ENCODE data around the gene FOLR3. TPM values are rescaled to one million over a fixed set of nuclear protein-coding genes. Genes with fewer than 3 reads are reported as not detected.

The FOLR3 gene
- total RNA-seq: 3.4 TPM in 1 of 2 replicates, not detected in the other

DNA sequence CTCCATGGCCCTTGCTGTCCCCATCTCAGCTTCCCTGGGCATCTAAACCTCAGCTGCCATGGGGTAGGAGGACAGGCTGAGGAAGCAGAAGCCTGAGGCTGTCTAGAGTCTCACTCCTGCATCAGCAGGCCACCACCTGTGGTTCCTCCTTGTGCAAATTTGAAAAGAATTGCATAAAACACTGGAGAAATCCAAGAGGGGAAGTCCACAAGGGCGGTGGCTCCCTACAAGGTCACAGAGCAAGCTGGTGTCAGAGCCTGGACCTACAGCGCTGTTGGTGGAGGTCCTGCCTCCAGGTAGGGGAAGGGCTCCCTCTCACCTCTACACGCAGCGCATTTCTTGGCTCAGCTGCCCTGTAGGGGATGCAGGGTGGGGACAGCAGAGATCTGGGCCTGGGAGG, at the start of gene FOLR3:
FOLR3 (plus strand) TSS at position 253 of the 400 bp plus-strand sequence. CDS start 228 bp downstream, outside the sequence.

DNA sequence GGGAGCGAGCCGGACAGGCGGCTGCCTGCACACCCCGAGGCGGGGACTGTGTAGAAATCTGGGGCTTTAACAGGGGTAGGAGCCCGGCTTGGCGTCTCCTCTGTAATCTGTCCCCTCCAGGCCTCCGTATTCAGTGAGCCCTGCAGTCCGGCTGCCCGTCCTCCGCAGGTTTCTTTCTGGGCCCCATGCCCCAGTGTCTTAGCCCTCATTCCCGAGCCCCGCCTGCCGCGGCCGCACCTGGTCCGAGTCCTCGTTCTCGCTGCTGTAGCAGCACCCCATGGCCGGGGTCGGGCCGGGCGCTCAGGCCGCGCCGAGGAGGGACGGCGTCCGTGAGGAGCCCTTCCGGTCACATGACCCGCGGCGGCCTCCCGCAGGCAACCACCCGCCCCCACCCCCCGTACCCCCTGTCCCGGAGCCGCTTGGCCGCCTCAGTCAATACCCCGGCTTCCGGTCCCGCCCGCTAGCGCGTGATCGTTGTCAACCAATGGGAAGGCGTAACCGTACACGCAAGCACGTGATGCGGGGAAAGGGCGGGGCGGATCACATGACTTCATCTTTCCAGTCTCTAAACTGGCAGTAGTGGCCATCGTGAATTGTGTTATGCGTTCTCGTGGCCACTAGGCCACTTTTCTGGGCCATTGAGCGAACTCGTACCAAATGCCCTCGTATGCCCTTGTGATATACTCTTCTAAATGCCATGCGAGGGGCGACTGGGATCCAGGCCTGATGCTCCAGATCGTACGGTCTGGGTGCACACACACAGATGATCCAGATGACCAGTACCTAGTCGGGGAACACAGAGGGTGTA, 32.4 kb upstream of the FOLR3 start, which contains the start of gene LAMTOR1:
LAMTOR1 (minus strand) TSS at position 352 of the 808 bp plus-strand sequence; CDS start at position 279, 73 bp downstream.

GRCh38 chr11:72105888-72106287, 29.6 kb upstream of the FOLR3 start, which contains the start of gene TOMT:
TSS of gene TOMT (plus strand) at chr11:72105924. CDS start at chr11:72105952, 28 bp downstream.

GRCh38 chr11:72112143-72112977, 23.2 kb upstream of the FOLR3 start, which contains the start of gene ANAPC15:
TSS of gene ANAPC15 (minus strand) at chr11:72112695. CDS start at chr11:72111276, 1,419 bp downstream.

Other genes starting within 250 kb of the FOLR3 start
- 6.5 and 7.2 TPM in 2 replicates for gene XNDC1N, start 207.1 kb upstream of the FOLR3 start, total RNA-seq
- gene RNF121, start 206.7 kb upstream of the FOLR3 start, total RNA-seq: 42.7 and 49.9 TPM in 2 replicates
- gene IL18BP, start 136.8 kb upstream of the FOLR3 start, total RNA-seq: 2.5 and 4.4 TPM in 2 replicates
- 168 and 206 TPM in 2 replicates for gene NUMA1, start 55.2 kb upstream of the FOLR3 start, total RNA-seq
- 6.1 and 6.5 TPM in 2 replicates for gene LRRC51, start 54.9 kb upstream of the FOLR3 start, total RNA-seq
- gene LAMTOR1, start 32.4 kb upstream of the FOLR3 start, total RNA-seq: 68.1 and 81.7 TPM in 2 replicates
- not detected in 2 replicates for gene TOMT, start 29.8 kb upstream of the FOLR3 start, total RNA-seq
- gene ANAPC15, start 23.0 kb upstream of the FOLR3 start, total RNA-seq: 11.5 and 14.0 TPM in 2 replicates
- not detected in 2 replicates for gene FOLR1, start 56.4 kb downstream of the FOLR3 start, total RNA-seq
- gene FOLR2, start 81.1 kb downstream of the FOLR3 start, total RNA-seq: not detected in 2 replicates
- gene INPPL1, start 89.0 kb downstream of the FOLR3 start, total RNA-seq: 80.8 and 114 TPM in 2 replicates
- gene PHOX2A, start 108.5 kb downstream of the FOLR3 start, total RNA-seq: not detected in 2 replicates